HG03565 (cell line): ENCODE data around the gene PVALB.

ENCODE experiments used
- ATAC-seq: cut with Tn5 transposase; IDR thresholded peaks from one replicate; pipeline ENCODE4 v1.9.1; 2021; ENCODE audit warnings: mild to moderate bottlenecking, moderate library complexity; ENCODE audit not compliant: unreplicated experiment

The PVALB gene, protein sequence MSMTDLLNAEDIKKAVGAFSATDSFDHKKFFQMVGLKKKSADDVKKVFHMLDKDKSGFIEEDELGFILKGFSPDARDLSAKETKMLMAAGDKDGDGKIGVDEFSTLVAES

DNA sequence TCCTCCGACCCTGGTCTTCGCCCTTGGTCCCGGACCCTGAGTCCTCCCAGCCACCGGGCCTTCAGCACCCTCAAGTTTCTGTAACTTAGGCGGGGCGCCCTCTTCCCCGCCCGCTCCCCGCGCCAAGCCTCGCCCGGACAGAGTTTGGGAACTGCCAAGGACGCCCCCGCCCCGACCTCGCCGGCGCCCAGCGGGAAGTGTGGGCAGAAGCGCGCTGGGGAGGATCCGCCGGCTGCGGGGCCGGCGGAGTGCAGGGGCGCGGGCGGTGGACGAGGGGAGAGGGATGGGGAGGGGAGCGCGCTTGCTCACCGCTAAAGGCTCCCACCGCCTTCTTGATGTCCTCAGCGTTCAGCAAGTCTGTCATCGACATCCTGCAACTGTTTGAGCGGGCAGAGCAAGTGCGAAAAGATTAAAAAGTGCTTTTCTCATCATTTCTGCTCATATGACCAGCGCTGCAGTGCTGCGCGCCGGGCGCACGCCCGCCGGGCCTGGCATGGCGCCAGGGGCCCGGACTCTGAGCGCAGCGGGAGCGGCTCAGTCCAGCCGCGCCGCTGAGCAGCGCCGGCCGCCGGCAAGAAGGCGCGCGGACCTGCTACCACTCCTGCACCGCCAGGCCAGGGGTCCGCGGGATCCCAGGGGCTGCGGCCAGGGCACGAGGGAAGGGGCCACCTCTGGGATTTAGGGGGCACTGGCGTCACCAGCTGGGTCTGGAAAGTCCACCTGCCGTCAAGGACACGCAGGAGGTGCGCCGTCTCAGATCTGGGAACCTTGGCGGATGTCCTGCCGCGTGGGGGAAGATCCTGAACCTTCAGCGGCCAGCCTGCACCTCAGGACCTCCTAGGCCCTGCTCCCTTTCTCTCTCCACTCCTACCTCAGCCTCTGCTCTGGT is at the start of gene PVALB:
PVALB (minus strand) TSS at position 400 of the 889 bp plus-strand sequence; CDS start at position 370, 30 bp downstream.
- no peak for ATAC-seq

DNA sequence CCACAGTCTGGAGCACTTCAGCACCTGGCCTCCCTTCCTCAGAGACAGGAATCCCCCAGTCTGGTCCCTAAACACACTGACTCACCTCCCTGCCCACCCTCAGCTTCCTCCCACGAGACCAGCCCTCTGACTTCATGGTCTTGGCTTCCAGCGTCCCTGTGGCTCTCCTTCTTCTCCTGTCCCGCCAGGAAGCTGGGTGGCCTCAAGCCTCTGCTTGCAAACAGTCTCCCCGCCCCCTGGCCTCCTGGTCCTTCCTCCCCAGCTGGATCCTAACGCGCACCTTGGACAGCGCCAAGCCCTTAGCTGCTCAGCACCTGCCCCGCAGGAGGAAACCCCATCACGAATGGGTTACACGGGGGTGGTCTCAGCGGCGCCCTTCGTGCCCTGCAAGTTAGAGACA is 48.5 kb upstream of the PVALB start:
- no peak for ATAC-seq

DNA sequence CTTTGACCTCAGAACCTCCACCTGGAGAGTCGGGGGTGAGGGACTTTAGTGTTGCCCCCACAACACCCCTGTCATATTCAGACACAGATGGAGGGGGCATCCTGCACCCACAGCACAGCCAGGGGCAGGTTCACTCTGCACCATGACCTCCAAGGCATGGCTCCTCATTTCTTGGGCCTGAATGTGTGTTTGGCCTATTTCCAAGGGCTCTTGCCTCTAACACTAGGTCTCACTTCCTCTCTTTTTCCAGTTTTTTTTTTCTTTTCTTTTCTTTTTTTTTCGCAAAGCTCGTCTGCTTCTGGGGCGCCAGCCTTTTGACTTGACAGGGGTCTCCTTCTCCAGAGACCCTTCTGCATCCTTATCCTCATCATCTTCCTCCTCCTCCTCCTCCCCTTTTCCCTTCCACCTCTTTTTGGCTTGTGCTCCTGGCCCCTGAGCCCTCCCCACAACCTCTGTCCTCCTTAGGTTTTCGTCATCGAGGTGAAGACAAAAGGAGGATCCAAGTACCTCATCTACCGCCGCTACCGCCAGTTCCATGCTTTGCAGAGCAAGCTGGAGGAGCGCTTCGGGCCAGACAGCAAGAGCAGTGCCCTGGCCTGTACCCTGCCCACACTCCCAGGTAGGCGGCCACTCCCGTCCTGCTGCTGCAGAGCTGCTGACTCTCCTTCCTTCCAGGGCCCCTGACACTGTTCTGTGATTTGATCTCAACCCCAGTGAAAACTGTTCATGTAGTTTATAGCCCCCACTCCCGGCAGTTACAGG is 47.8 kb upstream of the PVALB start:
- no peak for ATAC-seq

DNA sequence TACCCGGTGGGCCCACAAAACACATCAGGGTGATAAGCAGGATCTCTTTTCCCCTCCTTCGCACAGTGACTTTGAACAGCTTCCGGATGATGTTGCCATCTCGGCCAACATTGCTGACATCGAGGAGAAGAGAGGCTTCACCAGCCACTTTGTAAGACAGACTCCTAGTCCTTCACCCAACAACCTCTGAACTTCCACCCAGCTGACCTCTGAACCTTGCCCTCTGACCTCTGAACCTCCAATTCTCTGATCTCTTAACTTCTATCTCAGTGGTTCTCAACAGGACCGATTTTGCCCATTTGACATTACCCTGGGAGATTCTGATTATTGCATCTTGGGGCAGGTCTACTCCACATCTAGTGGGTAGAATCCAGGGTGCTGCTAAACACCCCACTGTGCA is 47.1 kb upstream of the PVALB start:
- ATAC-seq = no peak

DNA sequence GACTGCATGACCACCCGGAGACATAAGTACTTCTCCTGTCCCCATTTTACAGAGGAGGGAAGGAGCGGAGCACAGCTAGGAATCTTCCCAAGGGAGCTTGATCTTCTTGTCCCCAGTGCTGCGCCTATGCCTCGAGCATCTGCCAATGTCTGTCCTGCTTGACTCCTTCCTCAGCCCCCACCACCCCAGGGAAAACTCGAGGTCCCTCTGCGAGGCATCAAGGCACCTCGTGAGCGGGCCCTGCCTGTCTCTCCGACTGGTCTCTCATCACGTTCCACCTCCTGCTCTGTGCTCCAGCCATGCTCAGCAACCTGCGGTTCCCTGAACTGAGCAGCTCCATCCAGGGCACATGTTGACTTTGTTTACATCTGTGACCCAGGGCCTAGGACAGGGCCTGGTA is 46.4 kb upstream of the PVALB start:
- ATAC-seq = no peak

DNA sequence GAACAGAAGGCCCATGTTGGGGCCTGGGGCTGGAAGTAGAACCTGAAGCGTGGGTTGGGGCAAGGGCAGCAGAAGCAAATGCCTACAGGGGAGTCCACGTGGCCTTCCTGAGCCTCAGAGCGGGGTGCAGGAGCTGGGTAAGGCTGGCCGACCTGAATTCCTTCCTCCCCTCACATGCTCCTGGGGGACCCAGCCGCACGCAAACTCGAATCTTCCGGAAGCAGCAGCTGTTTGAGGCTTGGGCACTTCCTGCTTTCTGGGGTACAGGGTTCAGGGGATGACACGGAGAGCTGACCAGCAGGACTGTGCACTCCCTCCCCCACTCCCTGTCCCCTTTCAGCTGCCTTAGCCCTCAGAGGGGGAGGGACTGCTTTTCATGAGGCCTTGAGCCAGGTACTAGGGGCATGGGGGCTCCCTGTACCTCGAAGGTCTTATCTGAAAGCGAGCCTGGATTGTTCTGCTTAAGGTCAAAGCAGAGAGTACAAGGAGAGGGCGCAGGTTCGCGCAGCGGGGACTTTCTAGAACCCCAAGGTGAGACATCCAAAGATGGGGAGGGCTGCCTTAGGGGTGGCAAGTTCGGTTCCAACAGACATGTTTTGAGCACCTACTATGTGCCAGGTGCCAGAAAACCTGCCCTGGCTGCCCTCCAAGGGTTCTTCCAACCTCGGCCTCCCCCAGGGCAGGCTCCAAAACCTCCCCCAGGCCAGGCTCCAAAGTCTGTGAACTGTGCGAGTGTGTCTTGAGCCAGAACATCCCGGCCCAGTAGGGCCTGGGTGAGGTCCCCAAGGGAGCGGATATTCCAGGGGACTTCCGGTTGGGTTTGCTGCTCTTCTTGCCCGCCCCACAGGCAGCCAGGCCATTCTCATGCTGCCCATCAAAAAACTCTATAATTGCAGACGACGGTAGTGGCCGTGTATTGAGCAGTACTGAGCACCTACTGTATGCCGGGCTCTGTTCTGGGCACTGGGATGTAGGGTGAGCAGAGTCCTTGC is 45.7 kb upstream of the PVALB start:
- no peak for ATAC-seq

DNA sequence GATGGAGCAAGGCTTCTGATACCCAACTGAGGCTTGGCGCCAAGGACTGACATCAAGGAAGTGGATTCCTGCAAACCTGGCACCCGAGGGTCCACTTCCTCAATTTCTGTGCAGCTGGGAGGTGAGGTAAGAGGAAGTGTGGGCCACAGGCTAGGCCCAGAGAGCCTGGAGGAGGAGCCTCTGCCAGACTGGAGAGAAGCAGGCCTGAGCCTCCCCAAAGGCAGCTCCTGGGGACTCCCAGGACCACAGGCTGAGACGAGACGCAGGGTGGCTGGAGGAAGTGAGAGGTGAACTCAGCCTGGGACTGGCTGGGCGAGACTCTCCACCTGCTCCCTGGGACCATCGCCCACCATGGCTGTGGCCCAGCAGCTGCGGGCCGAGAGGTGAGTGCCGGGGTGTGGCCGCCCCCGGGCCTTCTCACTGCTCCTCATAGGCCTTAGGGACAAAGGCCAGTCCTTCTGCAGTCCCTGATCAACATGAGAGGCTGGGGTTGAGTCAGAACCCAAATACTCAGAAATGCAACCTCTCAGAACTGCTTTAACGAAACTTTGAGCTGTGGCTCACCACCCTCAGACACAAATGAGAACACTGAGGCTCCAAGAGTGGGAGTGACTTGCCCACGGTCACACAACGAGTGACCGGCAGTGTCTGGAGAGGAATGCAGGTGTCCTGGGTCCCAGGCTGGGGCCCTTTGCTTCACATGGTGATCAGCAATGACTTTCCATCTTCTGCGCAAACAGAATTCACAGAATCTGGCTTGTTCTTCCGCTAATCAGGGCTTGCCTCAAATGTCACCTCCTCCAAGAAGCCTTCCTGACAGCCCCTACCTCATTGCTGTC is 44.2 kb upstream of the PVALB start, which contains the start of gene NCF4:
NCF4 (plus strand) TSS at position 186 of the 839 bp plus-strand sequence; CDS start at position 352, 166 bp downstream.
- ATAC-seq = peak; percentile 61

DNA sequence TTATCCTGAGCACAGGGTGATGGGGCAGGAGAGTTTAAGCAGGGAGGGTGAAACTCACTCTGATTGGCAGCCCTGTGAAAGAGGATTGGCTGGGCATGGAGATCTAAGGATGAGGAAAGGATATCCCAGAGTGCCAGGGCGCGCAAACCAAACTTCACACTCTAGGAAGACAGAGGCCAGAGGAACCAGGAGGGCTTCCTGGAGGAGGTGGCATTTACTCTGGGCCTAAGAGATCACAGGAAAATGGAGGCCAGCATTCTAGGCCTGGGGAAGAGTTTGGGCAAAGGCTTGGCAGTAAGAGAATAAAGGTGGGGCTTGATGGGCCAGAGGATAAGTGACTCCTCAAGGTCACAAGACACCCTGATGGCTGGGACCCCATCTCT is 43.6 kb upstream of the PVALB start:
- ATAC-seq = no peak

DNA sequence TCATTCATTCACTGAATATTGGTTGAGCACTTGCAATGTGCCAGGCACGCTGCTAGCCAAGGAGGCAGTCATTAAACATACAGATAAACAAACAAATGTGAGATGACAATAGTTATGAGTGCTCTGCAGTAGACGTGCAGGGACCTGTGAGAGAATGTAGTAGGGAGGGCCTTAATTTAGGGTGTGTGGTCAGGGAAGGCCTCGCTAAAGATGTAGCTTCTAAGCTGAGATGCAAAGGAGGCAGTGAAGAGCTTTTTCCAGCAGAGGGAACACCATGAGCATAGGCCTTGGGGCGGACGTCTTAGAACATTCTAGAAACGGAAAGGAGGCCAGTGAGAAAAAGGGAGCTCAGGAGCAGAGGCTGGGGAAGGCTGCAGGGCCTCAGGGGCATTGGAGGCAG is 43.2 kb upstream of the PVALB start:
- no peak for ATAC-seq

DNA sequence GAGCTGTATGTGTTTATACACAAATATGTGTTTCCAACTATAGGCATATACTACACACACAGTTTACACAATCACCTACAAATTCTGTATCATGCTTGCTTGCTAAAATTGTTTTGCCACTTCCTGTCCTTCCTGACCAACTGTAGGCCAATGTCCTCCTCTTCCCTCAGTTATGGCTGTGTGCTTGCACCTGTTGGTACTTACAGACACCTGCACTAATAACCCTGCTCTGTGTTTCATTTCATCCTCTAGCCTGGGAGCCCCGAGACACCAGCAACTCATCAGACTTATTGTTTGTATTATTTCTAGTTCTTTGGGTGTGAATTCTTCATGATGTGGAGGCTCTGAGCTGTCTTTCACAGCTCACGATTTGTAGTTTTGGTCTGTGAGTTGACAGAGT is 42.1 kb upstream of the PVALB start:
- ATAC-seq = no peak

DNA sequence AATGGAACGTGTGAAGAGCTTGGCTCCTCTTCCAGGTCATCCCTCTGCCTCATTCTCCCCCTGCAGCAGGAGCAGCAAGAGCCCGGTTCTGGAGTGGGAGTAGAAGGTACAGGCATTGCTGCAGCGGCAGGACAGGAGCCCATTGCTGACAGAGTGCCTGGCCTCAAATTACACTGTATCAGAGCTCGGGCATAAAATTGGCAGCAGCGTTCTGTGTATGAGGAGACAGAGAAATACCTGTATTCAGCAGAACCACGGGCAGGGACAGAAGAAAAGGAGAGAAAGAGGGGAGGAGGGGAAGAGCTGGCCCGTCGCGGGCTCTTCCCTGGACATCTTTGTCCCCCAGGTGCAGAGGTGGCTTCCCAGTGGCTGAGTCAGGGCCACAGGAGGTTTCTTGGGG is 41.3 kb upstream of the PVALB start:
- ATAC-seq = no peak

DNA sequence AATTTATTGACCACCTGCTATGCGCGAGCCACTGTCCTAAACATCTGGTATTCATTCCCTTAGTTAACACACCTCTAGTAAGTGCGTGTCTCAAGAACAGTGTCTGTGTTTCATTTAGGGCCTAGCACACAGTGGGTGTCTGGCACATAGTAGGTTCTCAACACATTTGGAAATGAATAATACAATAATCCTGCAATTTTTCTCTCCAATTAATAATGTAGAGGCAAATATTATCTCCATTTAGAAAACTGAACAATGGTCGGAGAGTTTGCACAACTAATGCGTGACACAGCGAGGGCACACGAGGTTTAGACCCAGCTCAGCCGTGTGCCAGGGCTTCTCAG is 39.9 kb upstream of the PVALB start:
- ATAC-seq = no peak

DNA sequence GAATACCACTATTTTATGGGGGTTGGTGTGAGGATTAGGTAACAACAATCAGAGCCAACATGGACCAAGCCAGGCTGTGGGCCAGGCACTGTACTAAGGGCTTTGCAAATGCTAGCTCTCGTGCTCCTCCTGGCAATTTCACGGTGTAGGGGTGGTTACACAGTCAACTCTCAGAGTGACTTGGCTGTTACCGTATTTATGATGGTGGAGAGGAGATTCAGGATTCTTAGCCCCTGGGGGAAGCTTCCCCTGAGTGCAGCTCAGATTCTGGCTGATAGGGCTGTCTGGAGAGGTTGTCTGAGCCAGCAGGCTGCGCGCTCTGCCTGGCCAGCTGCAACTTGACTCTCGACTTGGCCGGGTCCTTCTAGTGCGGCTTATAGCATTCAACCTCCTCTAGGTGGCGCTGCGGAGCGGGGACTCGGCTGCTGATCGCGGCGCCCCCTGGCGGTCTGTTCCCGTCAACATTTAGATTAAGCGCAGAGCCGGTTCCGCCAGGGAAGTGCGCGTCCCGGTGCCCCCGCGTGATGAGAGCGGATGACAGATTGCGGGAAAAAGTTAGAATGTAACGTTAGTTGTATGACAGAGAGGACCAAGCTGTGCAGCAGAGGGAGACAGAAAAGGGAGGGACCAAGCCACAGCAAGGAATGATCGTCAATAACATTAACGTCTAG is 39.4 kb upstream of the PVALB start:
- no peak for ATAC-seq

DNA sequence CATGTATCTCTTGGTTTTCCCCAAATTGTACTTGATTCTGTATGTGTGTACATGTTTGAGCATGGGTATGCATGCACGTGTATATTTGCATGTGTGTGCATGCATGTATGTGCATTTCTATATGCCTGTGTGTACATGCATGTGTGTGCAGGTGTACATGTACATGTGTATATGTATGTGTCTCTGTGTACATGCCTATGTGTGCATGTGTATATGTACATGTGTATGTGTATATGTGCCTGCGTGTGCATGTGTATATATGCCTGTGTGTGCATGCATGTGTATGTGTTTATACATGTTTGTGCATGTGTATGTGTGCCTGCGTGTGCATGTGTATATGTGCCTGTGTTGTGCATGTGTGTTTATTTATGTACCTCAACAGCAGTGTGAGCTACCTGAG is 38.6 kb upstream of the PVALB start:
- no peak for ATAC-seq

DNA sequence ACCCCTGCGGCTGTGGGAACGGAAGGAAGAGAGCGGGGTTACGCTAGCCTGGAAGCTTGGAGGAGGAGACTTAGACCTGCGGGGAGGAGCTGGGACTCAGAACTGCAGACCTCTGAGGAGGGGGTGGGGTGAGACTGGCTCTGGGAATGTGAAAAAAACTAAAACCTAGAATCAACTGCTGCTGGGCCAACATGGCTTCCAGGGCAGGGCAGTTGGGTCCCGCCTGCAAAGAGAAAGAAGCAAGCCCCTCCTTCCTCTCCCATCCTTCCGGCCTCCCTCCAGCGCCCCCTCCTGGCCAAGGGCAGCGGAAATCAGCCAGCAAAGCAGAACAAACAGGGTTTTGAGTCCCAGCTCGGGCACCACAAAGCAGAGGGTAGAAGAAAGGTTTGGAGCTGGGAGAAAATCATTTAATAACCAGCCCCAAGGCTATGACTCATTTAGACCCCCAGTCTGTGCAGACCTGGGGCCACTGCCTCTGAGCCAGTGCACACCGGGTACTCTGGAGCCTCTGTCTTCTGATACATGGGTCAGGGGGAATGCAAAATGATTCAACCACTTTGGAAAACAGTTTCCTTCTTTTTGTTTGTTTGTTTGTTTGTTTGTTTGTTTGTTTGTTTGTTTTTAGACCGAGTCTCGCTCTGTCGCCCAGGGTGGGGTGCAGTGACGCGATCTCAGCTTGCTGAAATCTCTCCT is 36.7 kb upstream of the PVALB start:
- ATAC-seq = no peak

DNA sequence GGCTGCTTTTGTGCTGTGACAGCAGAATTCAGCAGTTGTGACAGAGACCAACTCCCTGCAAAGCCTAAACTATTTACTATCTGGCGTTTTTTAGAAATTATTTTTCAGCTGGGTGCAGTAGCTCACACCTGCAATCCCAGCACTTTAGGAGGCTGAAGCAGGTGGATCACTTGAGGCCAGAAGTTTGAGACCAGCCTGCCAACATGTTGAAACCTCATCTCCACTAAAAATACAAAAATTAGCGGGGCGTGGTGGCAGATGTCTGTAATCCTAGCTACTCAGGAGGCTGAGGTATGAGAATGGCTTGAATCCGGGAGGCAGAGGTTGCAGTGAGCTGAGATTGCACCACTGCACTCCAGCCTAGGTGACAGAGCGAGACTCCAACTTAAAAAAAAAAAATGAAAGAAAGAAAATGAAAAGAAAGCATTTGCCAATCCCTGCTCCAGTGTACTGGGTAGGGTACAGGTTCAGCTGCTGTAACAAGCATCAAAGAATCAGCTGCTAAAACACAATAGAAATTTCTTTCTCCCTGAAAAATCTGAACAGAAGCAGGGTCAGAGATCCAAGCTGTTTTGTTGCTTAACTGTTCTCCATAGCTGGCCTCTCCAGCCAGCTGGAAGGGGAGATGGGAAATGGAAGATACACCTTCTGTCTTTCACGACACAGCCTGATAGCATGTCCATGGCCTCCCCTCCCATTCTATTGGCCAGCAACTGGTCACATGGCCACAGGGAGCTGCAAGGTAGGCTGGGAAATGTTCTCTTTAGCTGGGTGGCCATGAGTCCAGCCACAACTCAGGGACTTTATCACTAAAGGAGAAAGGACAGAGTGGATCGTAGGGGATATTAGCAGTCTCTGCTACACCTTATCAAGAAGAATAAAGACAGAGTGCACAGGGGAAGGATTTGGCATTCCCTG is 35.5 kb upstream of the PVALB start:
- ATAC-seq = no peak

DNA sequence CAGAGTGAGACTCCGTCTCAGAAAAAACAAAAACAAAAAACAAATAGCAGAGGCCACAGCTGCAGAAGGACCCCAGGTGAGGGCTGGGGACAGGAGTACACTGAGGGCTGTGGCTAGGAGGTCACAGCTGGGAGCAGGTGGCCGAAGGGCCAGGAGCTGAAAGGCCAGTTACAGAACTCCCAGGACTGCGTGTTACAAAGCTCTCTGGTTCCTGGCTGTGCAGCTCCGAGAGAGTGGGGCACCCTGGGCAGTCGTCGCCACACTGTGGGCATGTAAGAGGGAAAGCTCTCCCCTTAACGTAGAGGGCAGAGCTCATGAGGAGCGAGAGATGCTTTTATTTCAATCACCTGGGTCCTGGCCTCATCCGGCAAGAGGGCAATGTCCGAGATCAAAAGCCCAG is 33.8 kb upstream of the PVALB start:
- no peak for ATAC-seq

DNA sequence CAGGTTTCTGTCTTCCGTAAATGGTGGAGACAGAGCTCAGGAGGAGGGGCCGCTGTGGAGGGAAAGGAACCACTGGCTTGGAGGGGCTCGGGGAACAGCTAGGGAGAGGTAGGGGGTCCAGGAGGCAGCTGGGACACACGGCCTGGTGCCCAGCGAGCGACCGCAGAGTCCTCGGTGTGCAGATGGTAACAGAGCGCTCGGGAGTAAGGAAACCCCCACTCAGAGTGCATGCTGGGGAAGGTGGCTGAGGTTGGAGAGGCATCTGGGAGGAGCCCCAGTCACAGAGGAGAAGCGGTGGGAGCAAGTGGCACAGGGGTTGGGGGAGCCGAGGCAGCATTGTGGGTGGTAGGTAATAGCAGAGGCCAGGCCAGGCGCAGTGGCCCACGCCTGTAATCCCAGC is 33.2 kb upstream of the PVALB start:
- no peak for ATAC-seq
